GM21381 (cell line): ENCODE data around the gene SBK1.

Experiments
- ATAC-seq: cut with Tn5 transposase; IDR thresholded peaks from one replicate; pipeline ENCODE4 v1.9.1; 2021; ENCODE audit warnings: mild to moderate bottlenecking, moderate library complexity; ENCODE audit not compliant: unreplicated experiment

The SBK1 gene

DNA sequence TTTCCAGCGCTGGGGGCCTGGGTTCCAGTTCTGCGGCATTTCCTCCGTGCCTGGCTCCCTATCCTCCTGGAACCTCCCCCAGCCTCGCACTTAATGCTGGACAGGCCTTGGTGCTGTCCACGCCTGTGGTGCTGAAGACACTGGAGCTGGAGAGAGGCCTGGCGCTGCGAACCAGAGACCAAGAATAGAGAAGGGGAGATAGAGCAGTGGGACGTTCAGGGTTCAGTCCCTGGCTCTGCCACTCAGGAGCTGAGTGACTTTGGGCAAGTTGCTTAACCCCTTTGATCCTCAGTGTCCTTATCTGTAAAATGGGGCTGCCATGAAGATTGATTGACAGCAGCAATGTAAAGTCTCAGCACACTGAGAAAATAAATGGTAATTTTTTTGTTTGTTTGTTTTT, 11.9 kb downstream of the SBK1 start:
- ATAC-seq, result no peak

DNA sequence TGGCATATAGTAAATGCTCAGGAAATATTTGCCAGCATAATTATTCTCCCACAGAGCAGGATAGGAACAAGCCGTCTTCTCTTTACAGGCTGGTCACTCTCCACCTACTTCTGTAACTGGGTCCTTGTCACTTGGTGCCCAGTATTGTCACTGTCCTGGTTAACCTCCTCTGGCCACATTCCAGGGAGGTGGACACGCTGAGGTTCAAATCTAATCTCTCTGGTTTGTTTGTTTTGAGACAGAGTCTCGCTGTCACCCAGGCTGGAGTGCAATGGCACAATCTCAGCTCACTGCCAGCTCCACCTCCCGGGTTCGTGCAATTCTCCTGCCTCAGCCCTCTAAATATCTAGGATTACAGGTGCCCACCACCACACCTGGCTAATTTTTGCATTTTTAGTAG, 15.6 kb downstream of the SBK1 start:
- no peak for ATAC-seq

DNA sequence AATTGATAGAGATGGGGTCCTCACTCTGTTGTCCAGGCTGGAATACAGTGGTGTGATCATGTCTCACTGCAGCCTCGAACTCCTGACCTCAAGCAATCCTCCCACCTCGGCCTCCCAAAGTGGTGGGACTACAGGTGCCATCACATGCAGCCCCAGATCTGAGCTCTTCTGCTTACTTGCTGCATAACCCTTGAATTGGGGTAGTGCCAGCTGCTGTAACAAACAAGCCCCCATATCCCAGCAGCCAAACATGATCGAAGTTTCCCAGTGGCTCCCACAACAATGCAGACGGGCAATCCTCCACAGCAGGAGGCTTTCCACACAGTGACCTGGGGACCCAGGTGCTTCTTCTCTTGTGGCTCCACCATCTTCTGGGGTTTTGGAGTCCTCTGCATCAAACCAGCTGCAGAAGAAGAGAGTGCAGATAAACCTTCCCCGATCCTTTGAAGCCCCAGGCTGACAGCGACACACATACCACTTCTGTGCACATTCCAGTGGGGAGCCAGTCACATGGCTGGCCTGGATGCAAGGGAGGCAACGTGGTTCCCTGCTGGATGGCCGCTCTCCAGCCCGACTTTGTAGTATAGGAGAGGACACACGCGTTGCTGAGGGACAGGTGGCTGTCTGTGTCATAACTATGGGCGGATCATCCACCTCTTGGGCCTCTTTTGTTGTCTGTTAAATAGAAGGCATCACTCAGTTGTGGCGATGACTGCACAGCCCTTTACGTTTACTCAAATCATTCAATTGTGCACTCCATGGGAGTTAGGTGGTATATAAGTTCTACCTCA, 16.7 kb downstream of the SBK1 start:
- ATAC-seq, result no peak

DNA sequence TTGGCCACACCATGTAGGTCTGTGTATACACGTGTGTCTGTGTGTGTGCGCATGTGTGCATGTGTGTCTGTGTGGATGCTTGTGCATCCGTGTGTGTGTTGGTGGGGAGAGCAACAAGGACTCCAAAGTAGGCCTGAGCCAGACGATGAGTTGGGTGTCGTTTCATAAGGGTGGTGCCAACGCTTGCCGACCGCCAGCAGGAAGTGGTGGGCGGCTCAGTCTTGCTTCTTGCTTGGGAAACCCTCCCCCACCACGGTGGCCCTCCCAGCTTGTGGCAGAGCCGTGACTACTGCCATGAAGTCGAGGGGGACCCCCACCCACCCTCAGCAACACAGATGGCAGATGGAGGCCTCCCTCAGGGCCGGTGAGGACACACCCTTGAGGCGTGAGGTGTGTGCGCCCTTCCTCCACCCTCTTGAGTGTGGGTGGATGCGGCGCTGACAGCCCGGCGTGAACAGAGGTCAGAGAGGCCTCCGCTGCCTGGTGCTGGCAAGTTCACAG, 17.5 kb downstream of the SBK1 start:
- ATAC-seq, result no peak

DNA sequence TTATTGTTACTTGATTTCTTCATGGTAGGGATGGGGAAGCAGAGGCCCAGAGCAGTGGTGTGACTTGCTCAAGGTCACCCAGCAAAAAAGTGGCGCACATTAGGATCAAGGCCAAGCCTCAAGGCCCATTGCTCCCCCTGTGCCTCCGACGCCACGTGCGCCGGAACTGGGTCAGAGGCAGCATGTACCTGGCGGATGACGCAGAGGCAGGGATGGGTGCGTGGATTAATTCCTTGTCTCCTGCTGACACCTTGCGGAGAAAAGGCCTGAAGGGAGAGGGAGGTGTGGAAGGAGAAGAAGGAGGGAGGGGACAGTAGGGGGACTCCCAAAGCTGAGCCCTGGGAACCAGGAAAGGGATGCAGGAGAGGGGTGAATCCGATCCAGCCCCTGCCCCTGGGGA, 18.5 kb downstream of the SBK1 start:
- ATAC-seq, result no peak

DNA sequence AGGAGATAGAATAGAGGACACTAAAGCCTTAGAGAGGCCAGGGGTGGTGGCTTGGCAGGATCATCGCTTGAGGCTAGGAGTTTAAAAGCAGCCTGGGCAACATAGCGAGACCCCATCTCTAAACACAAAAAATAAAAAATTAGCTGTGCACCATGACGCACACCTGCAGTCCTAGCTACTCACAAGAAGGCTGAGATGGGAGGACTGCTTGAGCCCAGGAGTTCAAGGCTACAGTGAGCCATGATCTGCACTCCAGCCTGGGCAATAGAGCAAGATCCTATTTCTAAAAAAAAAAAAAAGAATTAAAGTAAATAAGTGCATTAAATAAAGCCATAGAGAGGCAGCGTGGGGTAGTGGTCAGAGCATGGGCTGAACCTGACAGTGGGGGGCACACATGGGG, 19.1 kb downstream of the SBK1 start:
- ATAC-seq, result no peak

DNA sequence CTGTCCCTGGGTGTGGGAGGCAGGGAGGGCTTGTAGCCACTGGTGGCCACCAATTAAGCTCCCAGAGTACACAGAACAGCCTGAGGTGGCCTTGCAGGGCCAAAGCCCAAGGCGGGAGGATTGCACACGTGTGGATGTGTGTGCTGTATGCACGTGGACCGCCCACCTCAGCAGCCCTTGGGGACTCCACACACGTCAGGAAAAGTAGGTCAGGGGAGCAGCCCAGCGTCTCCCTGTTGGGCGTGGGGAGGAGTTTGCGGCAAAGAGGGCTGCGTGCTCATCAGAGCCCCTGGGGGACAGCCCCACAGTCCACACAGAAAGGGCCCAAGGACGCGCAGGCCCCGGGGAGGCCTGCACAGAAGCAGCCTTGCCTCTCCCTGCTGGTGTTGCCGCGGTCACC, 19.6 kb downstream of the SBK1 start:
- ATAC-seq, result no peak

DNA sequence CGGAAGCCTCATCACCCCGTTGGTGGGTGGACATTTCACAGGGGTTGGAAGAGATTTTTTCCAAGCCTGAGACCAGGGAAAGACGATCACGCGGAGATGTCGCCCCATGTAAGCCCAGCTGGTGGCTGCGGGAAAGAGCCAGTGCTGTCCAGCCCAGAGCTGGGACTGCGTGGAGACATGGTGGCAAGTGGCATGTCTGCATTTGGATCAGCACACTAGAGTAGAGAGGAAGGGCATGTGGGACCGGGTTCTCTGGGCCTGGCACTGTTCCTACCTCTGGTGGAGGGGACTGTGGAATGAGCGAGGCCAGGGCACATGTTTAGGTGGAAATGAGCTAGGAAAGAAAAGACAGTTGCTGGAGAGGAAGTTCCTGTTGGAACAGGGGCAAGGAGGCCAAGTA, 20.0 kb downstream of the SBK1 start:
- no peak for ATAC-seq

DNA sequence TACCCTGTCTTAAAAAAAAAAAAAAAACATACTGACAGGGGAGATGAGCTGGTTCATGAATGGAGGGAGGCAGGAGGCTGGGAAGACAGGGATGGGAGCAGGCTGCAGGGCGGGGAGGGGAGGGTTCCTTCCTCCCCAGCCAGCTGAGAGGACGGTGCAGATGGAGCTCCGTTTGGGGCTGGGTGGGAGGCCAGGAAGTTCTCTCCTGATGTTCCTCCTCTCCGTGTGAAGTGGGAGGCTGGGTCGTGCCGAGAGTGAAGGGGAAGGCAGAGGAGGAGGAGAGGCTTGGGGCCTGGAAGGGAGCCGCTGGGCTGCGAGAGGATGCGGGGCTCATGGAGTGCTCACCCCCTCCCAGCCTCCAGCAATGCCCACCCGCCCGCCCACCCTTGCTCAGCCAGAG, 21.3 kb downstream of the SBK1 start:
- ATAC-seq, result no peak

DNA sequence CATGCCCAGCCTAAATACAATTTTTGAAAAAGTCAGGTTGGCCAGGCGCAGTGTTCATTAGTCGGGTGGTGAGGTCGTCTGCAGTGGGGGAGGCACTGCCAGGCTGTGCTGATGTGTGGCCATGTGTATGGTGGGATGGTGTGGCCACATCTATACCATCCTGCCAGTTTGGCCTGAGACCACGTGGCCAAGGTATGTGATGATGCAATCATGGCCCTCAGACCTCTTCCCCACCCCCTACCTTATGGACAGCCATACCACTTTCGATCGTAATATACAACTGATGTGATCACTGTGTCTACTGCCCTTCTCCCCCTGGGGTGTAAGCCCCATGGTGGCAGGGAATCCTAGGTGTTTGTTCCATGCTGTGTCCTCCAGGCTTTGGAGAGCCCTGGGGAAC, 23.7 kb downstream of the SBK1 start:
- ATAC-seq, result no peak

DNA sequence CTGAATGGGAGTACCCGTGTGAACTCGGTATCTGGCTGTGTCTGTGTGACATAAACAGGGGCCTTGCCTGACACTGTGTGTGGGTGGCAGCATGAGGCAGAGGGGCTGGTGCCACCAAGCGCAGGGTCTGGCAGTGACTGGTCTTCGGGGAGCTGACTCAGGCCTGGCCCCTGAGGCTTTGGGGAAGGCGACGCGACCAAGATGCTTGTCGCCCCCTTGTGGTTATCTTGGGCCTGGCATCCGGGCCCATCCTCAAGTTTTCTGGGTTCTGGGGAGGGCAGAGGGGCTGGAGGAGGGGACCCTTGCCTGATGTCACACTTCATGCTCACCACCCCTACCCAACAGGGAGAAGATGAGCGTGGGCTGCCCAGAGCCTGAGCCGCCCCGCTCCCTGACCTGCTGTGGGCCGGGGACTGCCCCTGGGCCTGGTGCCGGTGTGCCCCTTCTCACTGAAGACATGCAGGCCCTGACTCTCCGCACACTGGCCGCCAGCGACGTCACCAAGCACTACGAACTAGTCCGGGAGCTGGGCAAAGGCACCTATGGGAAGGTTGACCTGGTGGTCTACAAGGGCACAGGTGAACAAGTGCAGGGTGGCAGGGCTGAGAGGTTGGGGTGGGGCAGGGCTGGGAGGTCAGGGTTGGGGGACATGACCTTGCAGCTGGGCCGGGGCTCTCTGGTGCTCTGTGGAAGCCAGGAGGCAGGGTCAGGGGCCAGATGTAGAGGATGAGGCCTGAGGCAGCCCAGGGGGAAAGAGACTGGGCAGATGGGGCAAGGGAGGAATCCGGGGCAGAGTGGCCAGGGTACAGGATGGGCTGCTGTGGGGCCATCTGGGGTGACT, 24.9 kb downstream of the SBK1 start:
- ATAC-seq, result no peak

DNA sequence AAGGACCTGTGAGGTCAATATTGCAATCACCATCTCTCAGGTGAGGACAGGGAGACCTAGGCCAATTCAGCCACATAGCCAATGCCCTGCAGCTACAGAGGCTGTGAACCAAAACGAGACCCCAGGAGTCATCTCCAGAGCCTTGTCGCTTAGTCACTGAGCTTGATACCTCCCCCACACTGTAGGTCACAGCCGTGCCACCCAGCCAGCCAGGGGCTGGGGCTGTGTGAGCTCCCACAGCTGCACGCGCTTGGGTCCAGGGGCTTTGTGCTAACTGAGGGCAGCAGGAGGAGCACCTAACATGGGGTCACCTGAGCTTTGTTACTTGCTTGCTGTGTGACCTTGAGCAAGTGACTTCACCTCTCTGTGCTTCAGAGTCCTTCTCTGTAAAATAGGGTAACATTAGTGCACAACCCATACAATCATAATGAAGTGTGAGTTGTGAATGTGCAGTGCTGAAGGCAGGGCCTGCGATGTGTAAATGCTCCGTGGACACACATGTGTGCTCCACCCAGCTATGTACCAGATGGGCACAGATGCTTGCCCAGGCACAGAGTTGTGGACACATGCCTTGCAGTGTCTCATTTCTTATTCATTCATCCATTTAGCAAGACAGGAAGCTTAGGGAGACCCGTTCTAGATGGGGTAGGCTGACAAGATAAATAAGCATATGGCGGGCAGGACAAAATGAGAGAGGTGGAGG, 25.9 kb downstream of the SBK1 start:
- ATAC-seq, result no peak

DNA sequence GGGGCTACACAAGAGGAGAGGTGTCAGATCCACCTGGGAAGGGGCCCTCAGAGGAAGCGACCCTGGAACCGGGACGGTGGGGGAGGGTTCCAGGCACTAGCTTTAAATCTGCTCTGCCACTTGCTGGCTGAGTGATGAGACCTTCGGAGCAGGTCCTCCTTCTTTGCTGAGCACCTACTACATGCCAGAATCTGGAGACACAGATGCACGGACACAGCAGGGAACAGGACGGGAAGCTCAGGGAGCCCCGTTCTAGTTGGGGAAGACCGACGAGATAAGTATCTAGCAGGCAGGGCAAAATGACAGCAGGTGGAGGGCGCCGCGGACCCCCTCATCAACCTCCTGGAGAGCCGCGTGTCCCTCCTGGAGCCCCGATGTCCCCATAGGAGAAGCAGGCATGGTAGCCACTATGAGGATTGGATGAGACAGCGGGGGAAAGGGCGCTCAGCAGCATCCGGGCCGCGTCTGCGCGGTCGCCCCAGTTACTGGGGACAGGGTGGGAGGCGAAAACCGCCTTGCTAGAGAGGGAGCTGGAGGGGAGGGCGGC, 27.2 kb downstream of the SBK1 start:
- ATAC-seq, result no peak

DNA sequence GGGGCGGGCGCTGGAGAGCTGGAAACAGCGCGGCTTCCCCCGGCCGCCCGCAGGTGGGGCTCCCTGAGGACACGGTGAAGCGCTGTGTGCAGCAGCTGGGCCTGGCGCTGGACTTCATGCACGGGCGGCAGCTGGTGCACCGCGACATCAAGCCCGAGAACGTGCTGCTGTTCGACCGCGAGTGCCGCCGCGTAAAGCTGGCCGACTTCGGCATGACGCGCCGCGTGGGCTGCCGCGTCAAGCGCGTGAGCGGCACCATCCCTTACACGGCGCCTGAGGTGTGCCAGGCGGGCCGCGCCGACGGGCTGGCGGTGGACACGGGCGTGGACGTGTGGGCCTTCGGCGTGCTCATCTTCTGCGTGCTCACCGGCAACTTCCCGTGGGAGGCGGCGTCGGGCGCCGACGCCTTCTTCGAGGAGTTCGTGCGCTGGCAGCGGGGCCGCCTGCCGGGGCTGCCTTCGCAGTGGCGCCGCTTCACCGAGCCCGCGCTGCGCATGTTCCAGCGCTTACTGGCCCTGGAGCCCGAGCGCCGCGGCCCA, 27.8 kb downstream of the SBK1 start:
- no peak for ATAC-seq

DNA sequence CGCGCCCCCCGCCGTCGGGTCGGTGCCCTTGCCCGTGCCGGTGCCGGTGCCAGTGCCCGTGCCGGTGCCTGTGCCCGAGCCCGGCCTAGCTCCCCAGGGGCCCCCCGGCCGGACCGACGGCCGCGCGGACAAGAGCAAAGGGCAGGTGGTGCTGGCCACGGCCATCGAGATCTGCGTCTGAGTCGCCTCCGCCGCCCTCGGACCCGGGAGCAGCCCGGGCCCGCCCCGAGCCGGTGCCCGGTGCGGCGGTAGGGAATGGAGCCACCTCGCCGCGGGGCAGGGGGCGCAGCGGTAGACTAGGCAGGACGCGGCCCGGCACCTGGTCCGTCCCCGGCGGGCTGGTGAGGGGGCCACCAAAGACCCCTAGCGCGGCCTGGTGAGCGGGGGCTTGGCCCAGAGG, 28.4 kb downstream of the SBK1 start:
- ATAC-seq, result no peak

DNA sequence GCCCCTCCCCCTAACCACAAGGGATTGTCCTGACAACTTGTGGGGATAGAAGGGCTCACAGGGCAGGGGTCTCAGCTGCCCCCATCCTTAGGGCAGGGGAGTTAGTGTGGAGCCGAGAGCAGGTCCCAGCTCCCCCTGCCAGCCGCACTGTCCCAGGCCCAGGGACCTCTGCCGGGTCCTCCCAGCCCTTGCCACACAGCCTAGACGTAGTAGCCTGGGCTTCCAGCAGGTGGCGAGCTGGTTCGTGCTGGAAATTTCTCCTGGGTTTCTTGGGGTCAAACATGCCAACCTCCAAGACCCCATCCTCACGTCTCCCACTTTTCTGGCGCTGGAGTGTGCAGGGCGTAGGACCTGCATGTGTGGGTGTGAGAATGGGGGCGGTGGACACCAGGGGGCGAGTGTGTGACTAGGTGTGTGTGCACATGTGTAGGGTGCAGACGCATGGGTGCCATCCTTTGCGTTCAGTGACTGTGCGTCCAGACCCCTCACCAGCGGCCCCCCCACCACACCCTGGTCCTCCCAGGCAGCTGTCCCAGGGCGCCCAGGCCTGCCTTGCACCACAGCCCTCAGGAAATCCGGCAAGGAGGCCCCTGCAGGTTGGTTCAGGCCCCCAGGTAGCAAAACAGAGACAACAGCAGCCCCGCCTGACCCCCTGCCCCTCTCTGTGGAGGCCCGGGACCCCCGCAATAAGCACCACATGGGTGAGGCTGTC, 29.5 kb downstream of the SBK1 start:
- no peak for ATAC-seq

DNA sequence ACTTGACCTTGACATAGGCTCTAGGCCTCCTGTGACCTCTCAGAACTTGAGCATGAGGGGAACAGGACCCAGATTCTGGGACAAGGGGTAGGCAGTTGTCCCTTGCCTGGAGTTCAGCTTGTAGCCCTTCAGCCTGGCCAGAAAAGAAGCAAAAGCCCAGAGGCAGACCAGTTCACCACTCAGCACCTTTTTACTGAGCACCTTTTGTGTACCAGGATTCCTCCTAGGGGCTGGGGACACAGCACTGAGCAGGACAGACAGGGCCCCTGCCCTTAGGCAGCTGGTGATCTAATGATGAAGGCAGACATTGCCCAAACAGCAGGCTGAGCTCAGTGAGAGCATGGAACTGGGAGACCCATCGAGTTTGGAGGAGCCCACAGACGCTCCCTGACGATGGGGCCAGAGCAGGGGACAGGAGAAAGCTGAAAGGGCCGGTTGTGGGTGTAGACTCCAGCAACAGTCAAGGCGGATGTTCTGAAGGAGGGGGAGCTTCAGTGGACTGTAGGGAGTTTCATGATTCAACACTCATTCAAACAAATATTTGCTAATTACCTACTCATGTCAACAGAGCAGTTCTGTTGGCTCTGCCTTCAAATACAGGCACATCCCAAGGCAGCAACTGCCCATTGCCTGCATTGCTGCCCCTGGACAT, 32.0 kb downstream of the SBK1 start:
- no peak for ATAC-seq

DNA sequence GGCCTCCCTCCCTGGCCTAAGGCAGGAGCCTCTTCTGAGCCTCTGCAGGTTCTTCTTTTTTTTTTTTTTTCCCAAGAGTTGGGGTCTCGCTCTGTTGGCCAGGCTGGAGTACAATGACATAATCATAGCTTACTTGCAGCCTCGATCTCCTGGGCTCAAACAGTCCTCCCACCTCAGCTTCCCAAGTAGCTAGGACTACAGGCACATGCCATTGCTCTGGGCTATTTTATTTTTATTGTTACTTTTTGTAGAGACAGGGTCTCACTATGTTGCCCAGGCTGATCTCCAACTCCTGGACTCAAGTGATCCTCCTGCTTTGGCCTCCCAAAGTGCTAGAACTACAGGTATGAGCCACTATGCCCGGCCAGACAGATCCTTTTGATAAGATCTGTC, 32.6 kb downstream of the SBK1 start:
- ATAC-seq, result no peak

DNA sequence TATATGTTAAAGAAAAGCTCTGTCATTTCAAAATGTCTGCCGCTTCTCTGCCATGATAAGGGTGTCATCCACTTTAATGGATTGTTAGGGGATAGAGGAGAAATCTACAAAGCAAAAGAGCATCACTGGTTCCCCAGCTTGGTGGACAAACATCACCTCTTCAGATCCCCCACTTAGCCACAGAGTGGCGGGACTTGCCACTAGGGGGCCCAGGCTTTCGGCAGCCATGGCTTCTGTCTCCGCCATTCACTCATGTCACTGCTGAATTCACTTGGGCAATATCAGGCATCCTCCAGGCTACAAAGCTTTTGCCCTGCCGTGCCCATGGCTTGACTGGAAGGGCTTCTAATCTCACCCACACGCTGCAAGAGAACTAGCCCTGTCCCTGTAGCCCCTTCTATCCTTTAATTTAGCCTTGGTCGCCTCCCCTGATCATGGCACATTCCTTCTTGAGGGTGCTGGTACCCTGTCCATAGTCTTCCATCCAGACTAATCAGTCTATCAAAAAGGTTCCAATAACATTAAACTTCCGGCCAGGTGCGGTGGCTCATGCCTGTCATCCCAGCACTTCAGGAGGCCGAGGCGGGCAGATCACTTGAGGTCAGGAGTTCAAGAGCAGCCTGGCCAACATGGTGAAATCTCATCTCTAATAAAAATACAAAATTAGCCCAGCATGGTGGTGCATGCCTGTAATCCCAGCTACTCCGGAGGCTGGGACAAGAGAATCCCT, 34.7 kb downstream of the SBK1 start:
- ATAC-seq, result no peak
